Heart left ventricle (tissue), 16 donors: ENCODE data around the gene MCM3AP. TPM values are rescaled to one million over a fixed set of nuclear protein-coding genes. Genes with fewer than 3 reads are reported as not detected.

ENCODE experiments used
- ATAC-seq, 4 donors: fragments of 200-7000 bp; cut with Tn5 transposase; one replicate each; pipeline ENCODE4 v1.9.1; 2020 to 2022; ENCODE audit warnings: moderate library complexity in 4 of 4, mild to moderate bottlenecking in 3 of 4, moderate number of reproducible peaks in 1 of 4
- DNase-seq, 5 donors: peaks; one replicate each; pipeline ENCODE4 v3.0.0-alpha.2; 2020
- H3K27ac ChIP-seq, 12 donors: fragments of 200-600 bp; sonication (generic) in 4 of 12; one replicate each; pipeline versions ENCODE4 v1.5.0 to v1.8.0; 2016 to 2022; ENCODE audit warnings: mild to moderate bottlenecking in 2 of 12
- H3K27me3 ChIP-seq, 9 donors: fragments of 200-600 bp; sonication (generic) in 2 of 9; one replicate each; pipeline versions ENCODE4 v1.5.1 to v1.8.0; 2016 to 2022; ENCODE audit warnings: mild to moderate bottlenecking in 3 of 9
- H3K36me3 ChIP-seq, 9 donors: fragments of 200-600 bp; sonication (generic) in 2 of 9; one replicate each; pipeline versions ENCODE4 v1.5.0 to v1.8.0; 2018 to 2022; ENCODE audit warnings: mild to moderate bottlenecking in 2 of 9
- H3K4me1 ChIP-seq, 12 donors: fragments of 200-600 bp; sonication (generic) in 4 of 12; one replicate each; pipeline versions ENCODE4 v1.5.0 to v1.8.0; 2016 to 2022; ENCODE audit warnings: mild to moderate bottlenecking in 3 of 12
- H3K4me3 ChIP-seq, 12 donors: fragments of 200-600 bp; sonication (generic) in 4 of 12; one replicate each; pipeline versions ENCODE4 v1.5.0 to v1.8.0; 2017 to 2022; ENCODE audit warnings: mild to moderate bottlenecking in 9 of 12, moderate library complexity in 4 of 12
- H3K9me3 ChIP-seq, 12 donors: fragments of 200-600 bp; sonication (generic) in 4 of 12; one replicate each; pipeline versions ENCODE4 v1.5.0 to v1.8.0; 2016 to 2022; ENCODE audit warnings: mild to moderate bottlenecking in 1 of 12
- POLR2A ChIP-seq, 2 donors: fragments of 450-650 bp; IDR thresholded peaks; one replicate each; pipeline ENCODE4 v1.6.1; 2017; ENCODE audit warnings: antibody characterized with exemption in 2 of 2, mild to moderate bottlenecking in 2 of 2, moderate library complexity in 2 of 2
- WGBS, 4 donors: extraction: QIAGEN DNeasy Blood & Tissue Kit in 2 of 4; methylation state at CpG; one replicate each; pipeline versions ENCODE4 v1.1.5 to v1.1.7; 2013 to 2018; 5-methylcytosine and 5-hydroxymethylcytosine counted together
- intact Hi-C, 10 donors: fragments of 100-400 bp; cut with DNase I; formaldehyde crosslinking; loops; one replicate each; pipeline versions ENCODE4 v1.11.1 to v1.14.2; 2022
- polyA plus RNA-seq, 2 donors: library from polyadenylated mRNA; stranded (reverse); fragments of 200-250 nt; gene quantifications; one replicate each; pipeline ENCODE4 v1.2.3, GENCODE V29; 2013
- total RNA-seq, 9 donors: library from RNA; depleted of rRNA in 2 of 9; stranded (reverse); fragments of >200 nt in 2 of 9; fragmentation: NEBNext Ultra II Directional in 3 of 9; extraction: Animal tissue kit (Norgen Biotek cat#: 25700) in 3 of 9; gene quantifications; one replicate each; pipeline versions ENCODE4 v1.1.0 to v1.2.4, GENCODE V29; 2016 to 2023
- TF ChIP-seq, protein P1 (sequence below), 12 donors: fragments of 200-600 bp; sonication (generic) in 4 of 12; IDR thresholded peaks; one replicate each; pipeline versions ENCODE4 v1.5.0 to v1.8.0; 2018 to 2022; ENCODE audit warnings: antibody characterized with exemption in 12 of 12, mild to moderate bottlenecking in 5 of 12
- donor health status: ischemic (EF 13 %, LVEDD 7.1; RV severe dilation, severe dysfunction).
- donor health status: healthy with polysubstance abuse.
- donor health status: DM: no; HTN: yes; CAD: no.
- donor health status: DM: no; HTN: no; CAD: no.
- donor health status: ischemic (EF 25% LVEDD 6.9; RV normal size, moderate dysfunction).
- donor health status: ischemic (EF 25% LVEDD 5.7; RV mildly dilated, moderate dysfunction).
- donor health status: healthy.
- donor health status: DM: yes; HTN: yes; CAD: no.
- donor health status: ischemic (EF 35%, LVEDD 5.7; RV mildly dilated, moderate dysfunction).
- donor health status: nonischemic (EF 11% LVEDD 7.7; RV severe dilation, severe dysfunction).
- donor health status: DM: yes; HTN: yes; CAD: no.
- donor health status: PGD.
- donor health status: ischemic (EF 29% LVEDD 5.4; RV normal size, mild dysfunction).
- donor health status: nonischemic (EF 23%, LVEDD 6.1; RV moderate dilation, normal function).

Gene MCM3AP
- total and polyA plus RNA-seq, 11 donors, result 24.5 to 69.8 (median 55.3) TPM

- no peaks in the 10 kb centered on the region for H3K9me3 ChIP-seq
- DNase-seq, result no peak
- no peak overlapping the region for H3K4me3 ChIP-seq
- ATAC-seq, result peak in 2 of 4 donors; percentile 10 to 13
- TF ChIP-seq POLR2A (IDR thresholded peaks at IDR 0.05), result no peak
- TF ChIP-seq, protein P1, sequence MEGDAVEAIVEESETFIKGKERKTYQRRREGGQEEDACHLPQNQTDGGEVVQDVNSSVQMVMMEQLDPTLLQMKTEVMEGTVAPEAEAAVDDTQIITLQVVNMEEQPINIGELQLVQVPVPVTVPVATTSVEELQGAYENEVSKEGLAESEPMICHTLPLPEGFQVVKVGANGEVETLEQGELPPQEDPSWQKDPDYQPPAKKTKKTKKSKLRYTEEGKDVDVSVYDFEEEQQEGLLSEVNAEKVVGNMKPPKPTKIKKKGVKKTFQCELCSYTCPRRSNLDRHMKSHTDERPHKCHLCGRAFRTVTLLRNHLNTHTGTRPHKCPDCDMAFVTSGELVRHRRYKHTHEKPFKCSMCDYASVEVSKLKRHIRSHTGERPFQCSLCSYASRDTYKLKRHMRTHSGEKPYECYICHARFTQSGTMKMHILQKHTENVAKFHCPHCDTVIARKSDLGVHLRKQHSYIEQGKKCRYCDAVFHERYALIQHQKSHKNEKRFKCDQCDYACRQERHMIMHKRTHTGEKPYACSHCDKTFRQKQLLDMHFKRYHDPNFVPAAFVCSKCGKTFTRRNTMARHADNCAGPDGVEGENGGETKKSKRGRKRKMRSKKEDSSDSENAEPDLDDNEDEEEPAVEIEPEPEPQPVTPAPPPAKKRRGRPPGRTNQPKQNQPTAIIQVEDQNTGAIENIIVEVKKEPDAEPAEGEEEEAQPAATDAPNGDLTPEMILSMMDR (IDR thresholded peaks at IDR 0.05), result no peak
- no peak overlapping the region for H3K27ac ChIP-seq
- 89 to 93% (median 92%) methylated on average over 18 to 22 of the region's 22 CpGs for WGBS, 4 donors
- H3K36me3 ChIP-seq, result peaks cover 2 to 98% (median 97%) of the 10 kb centered on the region in 9 donors
- H3K27me3 ChIP-seq, result no peaks in the 10 kb centered on the region
- intact Hi-C loops, result no loop called here
- no peaks in the 10 kb centered on the region for H3K4me1 ChIP-seq
These were observed 21.2 kb downstream of the MCM3AP start for GRCh38 chr21:46264046-46264689.

DNA sequence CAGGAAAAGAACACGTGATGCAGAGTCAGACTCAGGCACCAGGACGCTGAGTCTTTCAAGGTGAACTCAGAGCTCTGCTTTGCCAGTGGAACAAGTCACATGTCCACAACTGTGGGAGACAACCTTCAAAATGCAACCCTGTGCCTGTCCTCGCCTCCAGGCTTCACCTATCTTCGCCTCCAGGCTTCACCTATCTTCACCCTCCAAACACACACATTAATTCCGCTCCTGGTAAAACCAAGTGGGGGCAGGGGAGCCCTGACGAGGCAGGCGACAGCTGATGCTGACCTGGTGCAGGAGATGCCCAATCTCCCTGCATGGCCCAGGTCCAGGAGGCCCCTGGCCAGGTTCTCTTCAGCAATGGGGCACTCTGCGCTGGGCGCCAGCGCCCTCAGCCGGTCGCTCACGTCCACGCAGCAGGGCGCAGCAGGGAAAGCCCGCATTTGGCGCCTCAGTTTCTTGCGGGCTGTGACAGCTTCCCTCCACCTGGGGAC lies 28.9 kb downstream of the MCM3AP start:
- DNase-seq, result peak; percentile 42 to 79 (median 72)
- Histone ChIP-seq H3K4me3 (no peak overlapping the region), H3K27ac (peak overlapping the region in 11 of 12 donors; percentile 4 to 84 (median 60)), H3K9me3 (no peaks in the 10 kb centered on the region), H3K4me1 (peaks cover 0 to 24% (median 1%) of the 10 kb centered on the region in 12 donors), H3K27me3 (no peaks in the 10 kb centered on the region), H3K36me3 (peaks cover 4 to 100% (median 99%) of the 10 kb centered on the region in 9 donors)
- WGBS, 4 donors, result 66 to 77% (median 73%) methylated on average over 18 of the region's 18 CpGs
- no peak for TF ChIP-seq POLR2A (IDR thresholded peaks at IDR 0.05)
- TF ChIP-seq, protein P1 (IDR thresholded peaks at IDR 0.05), result peak in 11 of 12 donors; percentile 14 to 63 (median 46)
- intact Hi-C loops, result loop anchor here in 2 of 10 donors (5.0 to 10.0 kb wide), 3 partner anchors 112 to 284 kb away; no protein-coding TSS in a partner anchor
- peak; percentile 83 to 91 (median 86) for ATAC-seq

DNA sequence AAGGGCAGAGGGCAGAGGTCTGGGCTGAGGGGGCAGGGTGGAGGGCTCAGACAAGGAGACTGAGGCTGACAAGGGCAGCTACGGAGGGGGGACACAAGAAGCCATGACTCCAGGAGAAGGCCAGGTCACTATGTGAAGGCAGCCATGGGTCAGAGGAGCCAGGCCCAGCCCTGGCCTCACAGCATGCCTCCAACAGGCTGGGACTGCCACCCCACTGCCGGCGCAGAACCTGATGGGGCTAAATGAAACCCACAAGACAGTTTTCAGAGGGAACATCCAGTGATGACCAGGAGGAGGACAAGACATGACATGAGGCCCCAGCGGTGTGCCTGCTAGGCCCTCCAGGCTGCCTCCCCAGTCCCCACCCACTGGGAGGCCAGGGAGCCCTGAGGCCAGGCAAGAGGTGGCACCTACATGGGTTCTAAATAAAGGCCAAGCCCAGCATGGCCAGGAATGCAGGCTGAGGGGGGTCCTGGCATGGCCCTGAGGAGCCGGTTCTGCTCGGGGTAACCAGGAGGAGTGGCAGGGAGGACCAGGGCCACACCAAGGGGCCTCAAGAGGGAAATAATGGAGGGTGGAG lies 29.6 kb downstream of the MCM3AP start:
- ATAC-seq, result peak in 3 of 4 donors; percentile 2 to 6 (median 5)
- WGBS, 4 donors, result 76 to 85% (median 80%) methylated on average over 4 to 6 of the region's 6 CpGs
- H3K27ac ChIP-seq, result peak overlapping the region in 10 of 12 donors; percentile 4 to 84 (median 62)

More for the DNA sequence above, 29.6 kb downstream of the MCM3AP start:
- no peak for DNase-seq
- Histone ChIP-seq H3K4me1 (peaks cover 0 to 24% (median 1%) of the 10 kb centered on the region in 12 donors), H3K4me3 (no peak overlapping the region), H3K9me3 (no peaks in the 10 kb centered on the region), H3K36me3 (peaks cover 2 to 100% (median 99%) of the 10 kb centered on the region in 9 donors), H3K27me3 (no peaks in the 10 kb centered on the region)
- intact Hi-C loops, result loop anchor here in 2 of 10 donors (5.0 to 10.0 kb wide), 3 partner anchors 111 to 284 kb away; no protein-coding TSS in a partner anchor
- TF ChIP-seq POLR2A (IDR thresholded peaks at IDR 0.05), result no peak
- TF ChIP-seq, protein P1 (IDR thresholded peaks at IDR 0.05), result no peak
